HG02840 (cell line): ENCODE measurements around the gene FBXW10B.
"Not testable (repeated sequence)": the region's sequence is repeated elsewhere in the genome, so short reads cannot be mapped to it uniquely, and the experiment has no call there.

Experiments
- ATAC-seq: cut with Tn5 transposase; IDR thresholded peaks from one replicate; pipeline ENCODE4 v1.9.1; 2021; ENCODE audit warnings: mild to moderate bottlenecking, moderate library complexity, moderate number of reproducible peaks; ENCODE audit not compliant: unreplicated experiment, low FRiP score

Gene FBXW10B

DNA sequence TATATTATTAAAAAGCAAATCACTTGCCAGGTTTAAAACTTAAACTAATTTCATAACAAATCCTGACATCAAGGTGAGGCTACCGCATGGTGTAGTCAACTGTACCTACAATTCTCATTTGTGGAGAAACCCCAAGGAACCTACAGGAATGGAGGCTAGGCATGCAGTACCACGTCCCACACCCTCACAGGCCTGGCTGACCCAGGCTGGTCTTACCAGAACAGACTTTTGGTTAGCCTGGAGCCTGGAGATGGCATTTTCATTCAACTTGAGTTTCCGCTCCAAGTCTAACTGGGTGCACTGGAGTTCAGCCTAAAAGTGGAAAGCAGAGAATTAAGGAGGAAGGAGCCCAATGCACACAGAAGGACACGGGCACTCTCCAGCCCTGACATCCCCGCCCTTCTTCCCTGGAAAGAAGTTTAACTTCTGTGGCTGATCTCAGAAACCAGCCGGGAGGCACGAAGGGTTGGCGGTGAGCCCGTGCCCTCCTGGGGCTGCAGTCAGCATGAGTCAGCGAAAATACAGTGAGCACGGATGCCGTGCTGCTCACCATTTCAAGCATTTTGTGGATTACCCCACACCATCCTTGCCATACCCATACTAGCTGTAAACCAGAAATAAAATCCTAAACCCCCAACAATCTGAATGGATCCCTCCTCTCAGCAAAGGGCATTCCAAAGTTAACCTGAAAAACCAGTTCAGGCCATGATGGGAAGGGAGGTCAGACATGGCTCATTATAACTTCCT is 23.2 kb upstream of the FBXW10B start:
- not testable (repeated sequence) for ATAC-seq

- ATAC-seq, result not testable (repeated sequence)
These were observed 22.5 kb upstream of the FBXW10B start for GRCh38 chr17:15642014-15642413.

GRCh38 chr17:15630930-15631453 is 11.5 kb upstream of the FBXW10B start:
- ATAC-seq, result not testable (repeated sequence)

DNA sequence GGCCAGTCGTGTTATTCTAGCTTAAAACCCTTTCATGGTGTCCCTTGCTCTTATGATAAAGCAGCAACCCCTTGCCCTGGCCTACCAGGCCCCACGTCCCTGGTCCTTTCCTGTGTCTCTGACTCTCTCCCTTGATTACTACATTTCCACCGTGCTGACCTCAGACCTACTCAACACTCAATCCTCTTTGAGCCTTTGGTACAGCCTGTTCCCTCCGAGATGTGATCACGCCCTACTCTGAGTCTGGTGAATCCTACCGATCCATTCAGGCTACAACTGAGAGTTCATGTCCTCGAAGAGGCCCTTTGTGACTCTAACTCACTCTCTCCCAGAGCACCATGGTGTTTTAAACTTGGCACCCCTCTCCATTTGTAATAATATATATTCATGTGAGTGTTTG is 10.5 kb upstream of the FBXW10B start:
- ATAC-seq, result not testable (repeated sequence)

DNA sequence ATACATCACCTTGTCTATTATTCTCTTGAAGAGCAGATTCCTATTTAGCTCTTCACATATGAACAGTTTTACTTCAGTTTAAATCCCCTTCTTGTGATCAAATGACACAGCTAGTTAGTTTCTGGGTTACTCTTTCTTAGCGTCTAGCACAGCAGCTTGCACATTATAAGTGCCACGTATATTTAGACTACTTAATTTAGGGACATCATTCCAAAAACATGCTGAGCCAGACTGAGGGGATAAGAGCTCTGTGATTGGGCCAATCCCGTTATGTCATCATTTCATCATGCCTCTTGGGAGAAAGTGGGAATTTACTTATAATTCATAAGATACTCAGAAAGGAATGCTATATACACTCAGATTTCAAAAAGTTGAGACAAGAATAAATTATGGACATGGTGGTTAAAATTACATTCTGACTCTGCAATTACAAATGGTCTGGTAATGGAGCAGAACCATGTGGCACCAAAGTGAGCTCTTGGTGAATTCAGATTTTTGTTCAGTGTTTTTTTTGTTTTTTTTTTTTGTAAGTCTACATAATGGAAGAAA is 4.2 kb upstream of the FBXW10B start:
- ATAC-seq, result not testable (repeated sequence)

DNA sequence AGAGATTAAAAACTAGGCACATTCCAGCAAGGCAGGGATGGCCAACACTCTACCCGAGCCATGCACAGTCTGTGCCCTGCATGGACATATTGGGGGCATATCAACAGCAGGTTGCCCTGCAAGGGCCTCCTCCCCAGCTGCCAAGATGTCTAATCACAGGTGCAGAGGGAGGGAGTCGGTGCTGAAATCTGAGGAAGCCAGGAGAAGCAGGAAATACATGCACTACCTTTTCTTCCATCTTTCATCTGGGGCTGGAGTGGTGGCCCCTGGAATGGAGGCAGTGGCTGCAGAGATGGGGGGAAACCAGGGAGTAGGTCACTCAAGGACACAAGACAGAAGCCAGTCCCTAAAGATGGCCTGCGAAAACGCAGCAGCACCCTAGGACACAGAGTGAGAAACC is 3.8 kb upstream of the FBXW10B start:
- ATAC-seq, result not testable (repeated sequence)

- not testable (repeated sequence) for ATAC-seq
These were observed 2.6 kb upstream of the FBXW10B start for GRCh38 chr17:15622124-15622523.

GRCh38 chr17:15616828-15617227 is 2.7 kb downstream of the FBXW10B start:
- not testable (repeated sequence) for ATAC-seq

- not testable (repeated sequence) for ATAC-seq
These were observed 3.7 kb downstream of the FBXW10B start for GRCh38 chr17:15615850-15616249.

DNA sequence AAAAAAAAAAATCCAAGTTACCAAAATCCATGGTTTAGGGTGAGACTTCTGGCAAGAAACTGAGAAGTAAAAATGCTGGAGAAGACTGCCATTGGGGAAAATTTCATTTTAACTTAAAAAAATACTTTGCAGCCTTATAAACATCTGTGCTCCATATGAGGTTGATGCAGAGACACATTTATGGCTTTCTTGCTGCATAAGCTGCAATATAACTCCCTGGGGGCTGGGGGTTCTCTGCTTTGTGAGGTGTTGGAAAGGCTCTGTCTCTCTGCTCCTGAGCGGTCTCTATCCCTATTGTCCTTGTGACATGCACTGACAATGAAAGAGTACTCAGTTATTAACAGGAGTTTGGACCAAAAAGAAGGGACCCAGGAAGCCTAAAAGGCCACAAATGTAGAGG is 6.4 kb downstream of the FBXW10B start:
- ATAC-seq, result not testable (repeated sequence)

DNA sequence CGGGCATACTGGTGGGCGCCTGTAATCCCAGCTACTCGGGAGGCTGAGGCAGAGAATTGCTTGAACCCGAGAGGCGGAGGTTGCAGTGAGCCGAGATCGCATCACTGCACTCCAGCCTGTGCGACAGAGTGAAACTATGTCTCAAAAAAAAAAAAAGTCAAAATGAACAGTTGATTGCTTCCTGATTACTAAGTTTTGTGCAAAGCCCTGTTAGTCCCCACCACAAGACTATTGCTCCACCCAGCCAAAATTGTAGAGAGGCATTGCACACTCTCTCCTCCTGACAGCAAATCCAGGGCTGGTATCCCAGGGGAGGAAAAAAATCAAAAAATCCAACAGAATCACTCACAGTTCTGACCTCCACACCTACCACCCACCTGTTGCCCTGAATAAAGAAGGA is 26.5 kb downstream of the FBXW10B start:
- ATAC-seq, result not testable (repeated sequence)

- not testable (repeated sequence) for ATAC-seq
These were observed 27.5 kb downstream of the FBXW10B start for GRCh38 chr17:15591986-15592385.

DNA sequence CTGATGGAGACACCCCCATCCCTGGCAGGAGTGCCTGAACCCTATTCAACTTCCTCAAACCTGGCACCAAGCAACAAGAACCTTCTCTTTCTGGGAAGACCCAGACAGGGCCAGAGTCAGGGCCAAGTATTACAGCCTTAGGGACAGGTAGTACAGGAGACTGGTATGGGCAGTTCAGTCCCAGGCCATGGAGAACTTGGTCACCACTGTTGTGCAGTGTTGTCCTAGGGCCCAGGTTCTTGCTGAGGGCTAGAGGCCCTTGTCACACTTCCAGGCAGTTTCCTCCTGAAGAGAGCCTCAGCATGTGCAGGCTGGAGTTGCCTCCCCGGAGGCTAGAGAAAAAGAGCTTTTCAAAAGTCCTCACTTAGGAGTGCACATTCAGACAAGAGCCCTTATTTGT is 28.7 kb downstream of the FBXW10B start:
- ATAC-seq, result not testable (repeated sequence)

DNA sequence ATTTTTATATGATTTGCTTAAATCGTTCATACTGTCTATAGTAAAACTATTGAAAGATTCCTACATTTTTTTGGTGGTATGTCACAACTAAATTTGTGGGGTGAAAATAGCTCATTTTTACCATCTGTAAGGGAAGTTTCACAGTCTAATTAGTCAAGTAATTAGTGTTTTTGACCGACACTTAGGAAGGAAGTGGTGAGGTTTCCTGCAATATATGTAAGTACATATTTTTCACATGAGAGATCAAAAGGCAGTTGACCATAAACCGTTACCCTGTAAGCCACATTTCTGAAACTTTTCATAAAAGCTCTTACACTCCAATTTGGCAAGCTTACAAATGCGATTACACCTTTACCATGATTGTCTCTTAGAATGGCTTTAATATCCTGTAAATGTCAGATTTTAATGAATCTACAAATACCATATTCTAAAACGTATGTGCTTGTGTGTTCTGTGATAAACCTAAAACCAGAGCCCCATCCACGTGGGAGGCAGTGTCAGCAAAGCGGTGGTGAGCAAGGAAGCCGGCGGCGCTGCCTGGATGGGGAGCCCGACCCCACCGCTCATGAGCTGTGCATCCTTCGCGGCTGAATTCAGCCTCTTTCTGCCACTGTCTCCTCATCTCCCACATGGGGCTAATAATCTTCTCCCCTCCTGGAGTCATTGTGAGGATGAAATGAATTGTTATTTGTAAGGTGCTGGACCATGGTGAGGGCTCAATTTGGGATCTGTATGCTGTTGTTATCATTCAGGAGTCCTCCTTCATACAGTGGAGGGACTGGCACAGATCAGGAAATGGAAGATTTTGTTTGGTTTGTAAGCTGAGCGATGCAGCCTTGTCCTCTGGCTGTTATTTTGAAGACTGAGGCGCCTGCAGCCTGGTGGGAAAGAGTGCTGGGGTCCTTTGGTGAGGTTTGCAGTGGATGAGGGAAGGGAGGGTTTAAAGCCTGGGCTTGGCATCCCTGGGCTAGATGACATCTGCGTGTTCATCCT is 29.7 kb downstream of the FBXW10B start:
- ATAC-seq, result not testable (repeated sequence)

- ATAC-seq, result not testable (repeated sequence)
These were observed 31.5 kb downstream of the FBXW10B start for GRCh38 chr17:15588017-15588416.

DNA sequence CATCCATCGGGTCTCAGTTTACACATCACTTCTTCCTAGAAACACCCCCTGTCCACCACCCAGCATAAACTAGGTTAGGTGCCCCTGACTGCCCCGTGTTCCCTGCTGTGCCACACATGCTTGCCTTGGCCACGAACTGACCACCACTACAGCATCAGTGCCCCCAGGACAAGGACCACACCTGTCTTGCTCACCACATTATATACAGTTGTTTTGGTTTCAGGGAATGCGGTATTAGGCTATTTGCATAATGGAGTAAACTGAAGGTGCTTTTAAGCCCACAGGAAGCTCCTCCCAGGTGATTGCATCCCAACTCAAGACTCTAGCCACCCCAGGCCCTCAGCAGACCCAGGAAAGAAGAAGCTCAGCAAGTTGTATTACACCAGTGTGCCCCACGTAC is 36.2 kb downstream of the FBXW10B start:
- ATAC-seq, result not testable (repeated sequence)

- ATAC-seq, result not testable (repeated sequence)
These were observed 38.0 kb downstream of the FBXW10B start for GRCh38 chr17:15581462-15581861.

DNA sequence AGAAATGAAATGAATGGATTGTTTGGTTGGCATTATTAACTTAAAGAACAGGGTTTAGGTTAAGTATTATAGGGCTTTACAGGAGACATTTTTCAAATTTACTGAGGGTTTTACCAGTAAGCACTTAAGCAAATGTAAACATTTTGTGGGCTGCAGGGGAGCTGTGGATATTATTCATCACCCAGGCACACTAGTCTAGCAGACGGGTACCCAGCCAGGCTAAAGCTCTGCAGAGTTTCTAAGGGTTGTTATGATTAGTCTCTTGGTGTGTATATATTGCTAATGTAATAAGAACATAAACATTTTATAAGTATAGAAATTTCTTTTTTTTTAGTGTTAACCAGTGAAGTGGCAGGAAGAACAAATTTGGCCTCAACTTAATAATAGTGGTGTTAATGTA is 42.7 kb downstream of the FBXW10B start:
- ATAC-seq, result not testable (repeated sequence)

DNA sequence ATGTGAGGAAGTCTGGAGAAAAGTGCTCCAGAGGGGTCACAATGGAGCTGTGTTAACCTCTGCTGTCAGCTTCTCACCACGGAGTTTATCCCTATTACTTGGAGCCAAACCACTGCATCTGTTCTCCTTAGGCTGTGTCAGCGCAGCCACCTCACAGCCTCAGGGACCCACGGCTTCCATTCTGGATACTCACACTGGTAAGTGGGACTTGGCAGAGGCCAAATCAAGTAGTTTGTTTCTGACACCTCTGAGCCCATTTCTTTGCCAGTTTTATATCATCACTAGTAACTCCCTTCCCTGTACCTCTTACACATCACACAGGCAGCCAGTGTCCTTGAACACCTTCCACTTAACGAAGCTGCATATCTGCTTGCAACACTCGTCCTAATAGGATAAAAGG is 44.8 kb downstream of the FBXW10B start:
- not testable (repeated sequence) for ATAC-seq

- ATAC-seq, result not testable (repeated sequence)
These were observed 45.6 kb downstream of the FBXW10B start for GRCh38 chr17:15573870-15574269.
